ENCODE measurements around the gene VPS13D.

Gene VPS13D

DNA sequence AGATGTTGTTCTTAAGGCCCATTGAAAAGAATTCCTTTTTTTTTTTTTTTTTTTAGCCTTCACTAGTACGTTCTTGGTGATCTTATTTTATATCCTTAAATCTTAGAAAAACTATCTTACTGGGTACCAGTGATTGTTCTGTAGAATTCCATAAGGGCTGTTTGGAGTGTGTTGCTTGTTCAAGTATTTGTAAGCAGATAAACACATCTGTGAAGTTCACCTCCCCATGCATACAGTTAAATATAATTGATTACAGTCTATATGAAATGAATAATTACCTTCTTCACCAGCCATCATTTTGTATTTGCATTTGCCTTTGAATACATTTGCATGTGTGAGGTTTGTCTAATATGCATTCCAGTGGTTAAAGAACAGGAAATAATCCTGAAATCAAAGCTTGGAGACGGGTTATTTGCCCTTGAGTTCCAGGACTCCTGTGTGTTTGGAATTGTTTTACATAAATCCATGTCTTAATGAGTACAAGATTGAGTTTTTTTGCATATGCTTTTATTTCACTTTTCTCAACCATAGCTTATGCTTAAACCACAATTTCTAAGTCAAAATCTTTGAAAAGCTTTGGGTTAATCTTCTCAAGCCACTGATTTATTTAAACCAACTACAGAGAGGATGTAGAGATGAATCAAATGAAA, 73.1 kb downstream of the VPS13D start:
- TF ChIP-seq, protein P1, sequence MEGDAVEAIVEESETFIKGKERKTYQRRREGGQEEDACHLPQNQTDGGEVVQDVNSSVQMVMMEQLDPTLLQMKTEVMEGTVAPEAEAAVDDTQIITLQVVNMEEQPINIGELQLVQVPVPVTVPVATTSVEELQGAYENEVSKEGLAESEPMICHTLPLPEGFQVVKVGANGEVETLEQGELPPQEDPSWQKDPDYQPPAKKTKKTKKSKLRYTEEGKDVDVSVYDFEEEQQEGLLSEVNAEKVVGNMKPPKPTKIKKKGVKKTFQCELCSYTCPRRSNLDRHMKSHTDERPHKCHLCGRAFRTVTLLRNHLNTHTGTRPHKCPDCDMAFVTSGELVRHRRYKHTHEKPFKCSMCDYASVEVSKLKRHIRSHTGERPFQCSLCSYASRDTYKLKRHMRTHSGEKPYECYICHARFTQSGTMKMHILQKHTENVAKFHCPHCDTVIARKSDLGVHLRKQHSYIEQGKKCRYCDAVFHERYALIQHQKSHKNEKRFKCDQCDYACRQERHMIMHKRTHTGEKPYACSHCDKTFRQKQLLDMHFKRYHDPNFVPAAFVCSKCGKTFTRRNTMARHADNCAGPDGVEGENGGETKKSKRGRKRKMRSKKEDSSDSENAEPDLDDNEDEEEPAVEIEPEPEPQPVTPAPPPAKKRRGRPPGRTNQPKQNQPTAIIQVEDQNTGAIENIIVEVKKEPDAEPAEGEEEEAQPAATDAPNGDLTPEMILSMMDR (IDR thresholded peaks at IDR 0.05; ENCODE audit: low read depth, low read length): no peak

DNA sequence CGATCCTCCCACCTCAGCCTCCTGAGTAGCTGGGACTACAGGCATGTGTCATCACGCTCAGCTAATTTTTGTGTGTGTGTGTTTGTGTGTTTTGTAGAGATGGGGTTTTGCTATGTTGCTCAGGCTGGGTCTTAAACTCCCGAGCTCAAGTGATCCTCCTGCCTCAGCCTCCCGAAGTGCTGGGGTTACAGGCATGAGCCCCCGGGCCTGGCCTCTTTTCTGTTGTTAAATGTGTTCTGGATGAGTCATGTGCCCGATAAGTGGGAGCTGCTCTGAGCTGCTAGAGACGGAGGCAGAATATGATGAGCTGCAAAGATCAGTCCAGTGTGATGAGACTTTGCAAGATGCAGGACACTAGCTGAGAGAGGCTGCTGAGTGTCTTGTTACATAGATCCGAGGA, 75.5 kb downstream of the VPS13D start:
- TF ChIP-seq, protein P1 (IDR thresholded peaks at IDR 0.05; ENCODE audit: low read depth, low read length): no peak
- no peak overlapping the region for H3K4me3 ChIP-seq (ENCODE audit: low read depth, low read length)

More for the DNA sequence above, 73.1 kb downstream of the VPS13D start:
- no peak overlapping the region for H3K4me3 ChIP-seq (ENCODE audit: low read depth, low read length)

DNA sequence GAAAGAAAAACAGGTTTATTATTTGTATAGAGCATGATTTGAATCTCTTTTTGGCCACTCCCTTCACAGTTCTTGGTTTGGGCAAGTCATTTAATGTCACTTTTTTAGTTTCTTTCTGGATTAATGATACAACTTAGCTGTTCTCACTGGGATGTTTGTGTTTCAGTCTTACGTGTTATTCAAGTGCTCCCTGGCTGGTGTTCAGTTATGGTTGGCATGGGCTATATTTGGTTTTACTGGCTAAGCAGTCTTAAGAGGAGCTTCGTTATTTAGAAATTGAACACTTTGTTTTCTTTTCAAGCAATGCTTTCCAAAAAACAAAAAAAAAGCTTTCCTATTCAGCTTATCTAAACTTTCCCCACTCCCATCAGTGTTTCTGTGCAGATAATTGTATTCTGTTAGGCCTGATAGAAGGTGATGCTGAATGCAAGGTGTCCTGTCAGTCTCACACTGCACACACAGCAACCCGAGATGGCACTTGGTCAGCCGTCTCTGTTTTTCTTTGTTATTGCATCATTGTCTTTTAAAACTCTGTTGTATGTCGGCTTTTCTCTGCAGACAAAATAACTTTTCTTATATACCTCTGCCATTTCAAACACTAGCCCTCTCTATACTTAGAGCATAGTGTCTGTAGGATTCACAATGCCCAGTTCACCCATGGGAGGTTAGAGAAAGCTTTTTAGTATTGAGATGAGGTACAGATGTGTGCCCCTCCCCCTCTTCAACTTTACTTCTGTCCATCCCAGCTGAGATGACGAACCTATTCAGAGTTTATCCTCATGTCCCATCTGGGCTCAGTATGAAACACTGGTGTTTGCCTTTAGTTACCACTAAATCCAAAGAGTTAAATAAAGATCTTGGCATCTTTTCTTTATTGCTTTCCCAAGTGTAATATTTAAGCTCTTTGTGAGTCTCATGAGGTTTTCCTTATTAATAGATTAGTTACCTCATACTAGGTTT, 80.2 kb downstream of the VPS13D start:
- TF ChIP-seq, protein P1 (IDR thresholded peaks at IDR 0.05; ENCODE audit: low read depth, low read length): no peak
- H3K4me3 ChIP-seq (ENCODE audit: low read depth, low read length): no peak overlapping the region

DNA sequence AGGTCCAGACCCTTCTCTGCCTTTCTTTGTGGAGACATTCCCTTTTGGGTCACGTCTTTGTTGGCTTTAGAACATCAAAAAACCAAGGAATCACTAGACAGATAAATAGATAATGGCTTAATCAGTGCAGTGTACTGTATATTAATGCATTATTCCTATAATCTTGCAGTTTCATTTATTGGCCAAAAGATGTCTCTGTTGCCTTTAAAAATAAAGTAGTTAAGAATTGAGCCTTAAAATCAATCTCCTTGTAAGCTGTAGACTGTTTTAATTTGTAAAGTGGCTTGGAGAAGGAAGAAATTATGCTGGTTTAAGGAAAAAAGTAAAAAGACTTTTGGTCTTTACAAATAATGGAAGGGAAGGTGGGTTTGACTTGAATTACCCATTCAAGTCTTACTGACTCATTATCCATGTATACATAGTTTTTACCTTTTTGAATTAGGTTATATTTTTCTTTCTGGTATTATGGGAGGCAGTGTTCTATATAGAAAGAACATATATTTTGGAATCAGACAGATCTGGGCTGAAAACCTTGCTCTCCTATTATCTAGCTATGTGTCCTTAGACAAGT, 84.6 kb downstream of the VPS13D start:
- TF ChIP-seq, protein P1 (IDR thresholded peaks at IDR 0.05; ENCODE audit: low read depth, low read length): no peak

DNA sequence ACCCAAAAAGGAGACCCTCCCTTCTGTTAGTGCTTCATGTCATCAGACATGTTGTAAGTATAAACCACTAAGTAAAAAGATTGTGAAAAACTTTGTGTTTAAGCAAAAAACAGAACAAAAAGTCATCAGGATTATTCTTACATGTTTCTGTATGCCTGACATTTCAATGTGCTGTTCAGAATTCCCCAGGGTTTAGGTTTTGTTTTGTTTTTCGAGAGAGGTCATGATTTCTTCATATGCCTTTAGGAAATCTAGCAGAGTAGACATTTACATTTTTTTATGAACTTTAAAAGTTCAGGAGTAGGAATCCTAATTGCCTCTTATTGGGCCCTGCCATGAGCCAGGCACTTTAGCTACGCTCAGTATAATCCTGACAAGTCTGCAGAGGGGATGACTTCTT, 85.3 kb downstream of the VPS13D start:
- no peak overlapping the region for H3K4me3 ChIP-seq (ENCODE audit: low read depth, low read length)
- TF ChIP-seq, protein P1 (IDR thresholded peaks at IDR 0.05; ENCODE audit: low read depth, low read length): no peak

More for the DNA sequence above, 84.6 kb downstream of the VPS13D start:
- H3K4me3 ChIP-seq (ENCODE audit: low read depth, low read length): no peak overlapping the region

DNA sequence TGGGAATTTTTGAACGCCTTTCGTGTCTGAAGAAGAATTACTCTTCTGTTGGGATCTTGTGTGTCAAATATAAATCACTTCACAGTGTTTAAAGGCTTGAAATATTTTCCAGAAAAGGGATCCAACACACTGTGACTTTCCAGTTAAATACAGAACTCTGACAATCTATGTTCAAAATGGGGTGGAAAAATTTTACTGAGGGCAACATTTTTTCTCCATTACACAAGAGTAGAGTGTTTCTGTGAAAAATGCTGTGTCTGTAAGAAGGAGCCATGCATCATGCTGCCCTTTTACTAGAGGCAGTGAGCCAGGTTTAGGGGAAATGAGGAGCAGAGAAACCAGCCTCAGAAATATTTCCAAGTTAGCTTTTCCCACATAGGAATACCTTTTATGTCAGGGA, 86.5 kb downstream of the VPS13D start:
- TF ChIP-seq, protein P1 (IDR thresholded peaks at IDR 0.05; ENCODE audit: low read depth, low read length): no peak

More for the DNA sequence above, 86.5 kb downstream of the VPS13D start:
- no peak overlapping the region for H3K4me3 ChIP-seq (ENCODE audit: low read depth, low read length)
